Liver (tissue), 3 donors: Measurements from ENCODE around the gene CGNL1.

ENCODE experiments used
- REST ChIP-seq: IDR thresholded peaks from 2 replicates; pipeline ENCODE4 v1.6.1; 2016; ENCODE audit warnings: antibody characterized with exemption, mild to moderate bottlenecking
- SP1 ChIP-seq: IDR thresholded peaks from 2 replicates; pipeline ENCODE4 v1.6.1; 2018; ENCODE audit warnings: antibody characterized with exemption, mild to moderate bottlenecking
- TAF1 ChIP-seq: conservative IDR thresholded peaks from 2 replicates; pipeline ENCODE4 v1.6.1; 2016; ENCODE audit warnings: antibody characterized with exemption, mild to moderate bottlenecking
- TF ChIP-seq, protein P1 (sequence below): fragments of 150-350 bp; IDR thresholded peaks from 2 replicates; pipeline ENCODE4 v1.5.1; 2017; ENCODE audit warnings: improper control_type of control experiment, low read depth, low read length; ENCODE audit not compliant: missing input control
- TF ChIP-seq, protein P2 (sequence below): IDR thresholded peaks from 2 replicates; pipeline ENCODE4 v1.6.1; 2016; ENCODE audit warnings: antibody characterized with exemption
- donor health status: healthy.
- donor health status: healthy.

GRCh38 chr15:57330619-57331340 is 45.5 kb upstream of the CGNL1 start:
- TF ChIP-seq, protein P1, sequence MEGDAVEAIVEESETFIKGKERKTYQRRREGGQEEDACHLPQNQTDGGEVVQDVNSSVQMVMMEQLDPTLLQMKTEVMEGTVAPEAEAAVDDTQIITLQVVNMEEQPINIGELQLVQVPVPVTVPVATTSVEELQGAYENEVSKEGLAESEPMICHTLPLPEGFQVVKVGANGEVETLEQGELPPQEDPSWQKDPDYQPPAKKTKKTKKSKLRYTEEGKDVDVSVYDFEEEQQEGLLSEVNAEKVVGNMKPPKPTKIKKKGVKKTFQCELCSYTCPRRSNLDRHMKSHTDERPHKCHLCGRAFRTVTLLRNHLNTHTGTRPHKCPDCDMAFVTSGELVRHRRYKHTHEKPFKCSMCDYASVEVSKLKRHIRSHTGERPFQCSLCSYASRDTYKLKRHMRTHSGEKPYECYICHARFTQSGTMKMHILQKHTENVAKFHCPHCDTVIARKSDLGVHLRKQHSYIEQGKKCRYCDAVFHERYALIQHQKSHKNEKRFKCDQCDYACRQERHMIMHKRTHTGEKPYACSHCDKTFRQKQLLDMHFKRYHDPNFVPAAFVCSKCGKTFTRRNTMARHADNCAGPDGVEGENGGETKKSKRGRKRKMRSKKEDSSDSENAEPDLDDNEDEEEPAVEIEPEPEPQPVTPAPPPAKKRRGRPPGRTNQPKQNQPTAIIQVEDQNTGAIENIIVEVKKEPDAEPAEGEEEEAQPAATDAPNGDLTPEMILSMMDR = no peak
- TF ChIP-seq REST (no peak), TAF1 (no peak), SP1 (no peak)
- TF ChIP-seq, protein P2, sequence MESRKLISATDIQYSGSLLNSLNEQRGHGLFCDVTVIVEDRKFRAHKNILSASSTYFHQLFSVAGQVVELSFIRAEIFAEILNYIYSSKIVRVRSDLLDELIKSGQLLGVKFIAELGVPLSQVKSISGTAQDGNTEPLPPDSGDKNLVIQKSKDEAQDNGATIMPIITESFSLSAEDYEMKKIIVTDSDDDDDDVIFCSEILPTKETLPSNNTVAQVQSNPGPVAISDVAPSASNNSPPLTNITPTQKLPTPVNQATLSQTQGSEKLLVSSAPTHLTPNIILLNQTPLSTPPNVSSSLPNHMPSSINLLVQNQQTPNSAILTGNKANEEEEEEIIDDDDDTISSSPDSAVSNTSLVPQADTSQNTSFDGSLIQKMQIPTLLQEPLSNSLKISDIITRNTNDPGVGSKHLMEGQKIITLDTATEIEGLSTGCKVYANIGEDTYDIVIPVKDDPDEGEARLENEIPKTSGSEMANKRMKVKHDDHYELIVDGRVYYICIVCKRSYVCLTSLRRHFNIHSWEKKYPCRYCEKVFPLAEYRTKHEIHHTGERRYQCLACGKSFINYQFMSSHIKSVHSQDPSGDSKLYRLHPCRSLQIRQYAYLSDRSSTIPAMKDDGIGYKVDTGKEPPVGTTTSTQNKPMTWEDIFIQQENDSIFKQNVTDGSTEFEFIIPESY = no peak
